ENCODE measurements around the gene HOXA6. TPM values are rescaled to one million over a fixed set of nuclear protein-coding genes. Genes with fewer than 3 reads are reported as not detected.

HOXA6 gene
- total RNA-seq, 2 donors from 2014 or later = 20.0 to 21.2 TPM

DNA sequence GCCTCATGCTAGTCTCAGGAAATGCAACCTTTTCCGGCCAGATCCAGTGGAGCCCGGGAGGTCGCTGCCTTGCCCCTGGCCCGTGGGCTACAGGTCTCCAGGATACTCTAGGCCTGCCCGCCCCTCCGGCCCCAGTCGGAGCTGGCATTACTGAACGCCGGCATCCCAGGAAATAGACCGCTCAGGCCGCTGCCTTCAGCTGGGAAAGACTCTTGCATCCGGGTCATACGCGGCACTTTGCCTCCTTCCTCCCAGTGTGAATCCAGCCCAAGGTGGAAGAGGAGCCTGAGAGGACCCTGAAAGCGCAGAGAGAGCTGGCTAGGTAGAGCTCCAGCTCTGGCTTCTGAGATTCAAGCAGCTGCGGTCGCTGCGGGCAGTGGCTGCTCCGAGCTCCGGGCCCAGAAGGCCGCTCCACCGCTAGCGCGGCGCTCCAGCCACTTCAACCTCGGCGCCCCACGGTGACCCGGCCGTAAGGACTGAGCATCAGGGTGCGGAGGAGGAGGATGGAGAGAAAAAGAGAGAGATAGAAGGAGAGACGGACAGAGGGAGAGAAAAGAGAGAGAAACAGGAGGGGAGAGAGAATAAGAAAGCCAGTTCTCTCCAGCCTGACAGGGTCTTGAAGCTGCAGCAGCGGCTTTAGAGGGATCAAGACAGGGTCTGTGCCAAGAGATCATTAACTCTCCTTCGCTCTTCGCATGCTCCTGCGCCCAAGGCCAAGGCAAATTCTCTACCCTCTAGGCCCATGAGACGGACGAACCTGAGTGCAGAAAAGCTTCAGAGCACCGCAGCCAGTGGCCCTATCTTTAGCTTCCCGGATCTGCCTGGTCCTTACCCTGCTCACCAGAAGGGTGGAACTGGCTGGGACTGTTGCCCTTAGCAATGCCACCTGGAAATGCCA lies 28.3 kb upstream of the HOXA6 start:
- DNase-seq (peak; percentile 29 to 46), ATAC-seq (peak; percentile 7)
- intact Hi-C loops (cut with DNase I, micrococcal nuclease) = loop anchor here in 1 of 2 donors (10.0 kb wide), 1 partner anchor 1321 kb away; no protein-coding TSS in a partner anchor

DNA sequence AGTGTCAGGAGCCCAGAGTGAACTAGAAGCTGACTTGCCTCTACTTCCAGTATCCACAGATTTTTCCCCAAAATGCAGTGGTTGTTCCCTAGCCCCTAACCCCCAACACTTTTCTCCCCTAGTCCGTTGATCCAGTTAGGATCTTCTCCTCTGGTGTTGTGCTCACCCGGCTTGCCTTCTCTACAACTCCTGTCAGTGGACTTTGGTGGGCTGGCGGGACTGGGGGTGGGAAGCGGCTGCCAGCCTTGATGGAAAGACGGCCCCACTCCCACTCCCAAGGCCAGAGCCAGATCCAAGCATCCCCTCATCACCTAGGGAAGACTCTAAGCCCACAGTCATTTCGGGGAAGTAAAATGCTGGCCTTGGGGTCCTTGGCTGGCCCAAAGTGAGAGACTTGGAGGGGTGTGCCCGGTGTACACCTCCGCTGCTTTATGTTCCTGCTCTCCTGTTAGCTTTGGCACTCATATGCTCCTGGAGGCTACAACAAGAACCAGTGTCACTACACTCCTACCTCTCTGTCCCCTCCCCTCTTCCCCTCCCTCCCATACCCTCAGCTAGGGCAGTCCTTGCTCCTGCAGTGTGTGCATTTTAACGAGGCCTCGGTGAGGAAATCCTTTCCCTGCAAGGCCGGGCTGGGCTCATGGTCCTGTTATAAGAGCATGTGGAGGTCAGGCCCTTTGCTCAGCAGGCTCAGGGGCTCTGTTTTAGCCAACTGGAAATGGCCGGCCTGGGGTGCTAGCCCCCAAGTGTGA lies 27.5 kb upstream of the HOXA6 start:
- intact Hi-C loops (cut with DNase I, micrococcal nuclease) = loop anchor here in 1 of 2 donors (10.0 kb wide), 1 partner anchor 1320 kb away; no protein-coding TSS in a partner anchor
- ATAC-seq (peak; percentile 60), DNase-seq (peak; percentile 80 to 91)

DNA sequence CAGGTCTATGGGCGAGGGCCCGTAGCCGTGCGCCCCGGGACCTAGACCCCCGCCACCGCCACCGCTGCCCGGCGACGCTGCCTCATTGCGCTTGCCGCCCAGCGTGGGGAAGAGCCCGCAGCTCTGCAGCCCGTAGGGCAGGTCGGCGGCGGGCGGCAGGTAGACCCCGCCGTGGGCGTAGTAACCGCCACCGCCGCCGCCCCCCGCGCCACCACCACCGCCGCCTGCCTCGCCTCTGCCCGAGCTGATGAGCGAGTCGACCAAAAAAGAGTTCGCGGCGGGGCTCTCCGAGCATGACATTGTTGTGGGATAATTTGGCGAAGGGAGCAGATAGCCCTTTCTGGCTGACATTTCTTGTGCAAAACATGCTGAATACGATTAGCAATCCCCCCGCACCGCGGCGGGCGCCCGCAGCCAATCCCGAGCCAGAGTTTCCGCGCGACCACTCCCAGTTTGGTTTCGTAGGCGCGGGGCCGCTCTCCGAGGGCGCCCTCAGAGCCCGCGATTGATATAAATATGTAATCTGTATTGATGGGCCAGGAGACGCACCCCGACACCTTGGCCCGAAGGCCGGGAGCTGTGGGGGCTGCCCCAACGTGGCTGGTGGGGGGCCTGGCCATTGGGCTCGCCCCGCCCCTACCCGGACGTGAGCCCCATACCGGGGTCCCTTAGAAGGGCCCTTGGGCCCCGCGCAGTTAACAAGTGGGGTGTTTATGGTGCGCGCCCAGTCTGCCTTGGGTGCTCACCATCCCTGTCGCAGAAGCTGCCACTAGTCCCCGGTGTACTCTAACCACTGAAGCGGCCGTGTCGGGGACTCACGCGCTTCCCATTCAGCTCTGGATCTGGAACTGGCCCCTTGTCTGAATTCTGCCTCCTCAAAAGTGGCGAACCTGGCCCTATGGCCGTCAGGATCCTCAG lies 26.6 kb upstream of the HOXA6 start, which contains the start of gene HOXA10:
TSS of gene HOXA10 (minus strand) at position 365 of the 918 bp plus-strand sequence. CDS start at position 351, 14 bp downstream.
- DNase-seq (peak; percentile 74 to 80), ATAC-seq (peak; percentile 22)
- intact Hi-C loops (cut with DNase I, micrococcal nuclease) = loop anchor here in 1 of 2 donors (10.0 kb wide), 1 partner anchor 1319 kb away; no protein-coding TSS in a partner anchor

DNA sequence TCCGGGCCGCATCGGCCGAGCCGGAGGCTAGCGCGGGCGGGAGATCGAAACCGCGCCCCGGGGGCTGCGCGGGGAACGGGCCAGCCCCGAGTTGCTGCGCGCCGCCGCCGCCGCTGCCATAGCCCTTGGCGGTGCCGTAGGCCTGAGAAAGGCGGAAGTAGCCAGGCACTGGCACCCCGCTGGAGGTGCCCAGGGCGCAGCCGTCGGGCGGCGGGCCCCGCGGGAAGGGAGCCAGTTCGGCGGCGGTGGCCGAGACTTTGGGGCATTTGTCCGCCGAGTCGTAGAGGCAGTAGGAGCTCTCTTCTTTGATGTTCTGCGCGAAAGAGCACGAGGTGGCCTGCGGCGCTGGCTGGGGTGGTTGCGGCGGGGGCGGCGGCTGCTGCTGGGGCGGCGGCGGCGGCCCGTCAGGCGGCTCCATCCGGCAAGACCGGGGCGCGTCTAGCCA lies 26.0 kb upstream of the HOXA6 start:
- ATAC-seq (peak; percentile 11), DNase-seq (peak; percentile 37 to 59)
- intact Hi-C loops (cut with DNase I, micrococcal nuclease) = loop anchor here in 1 of 2 donors (10.0 kb wide), 1 partner anchor 1319 kb away; no protein-coding TSS in a partner anchor

DNA sequence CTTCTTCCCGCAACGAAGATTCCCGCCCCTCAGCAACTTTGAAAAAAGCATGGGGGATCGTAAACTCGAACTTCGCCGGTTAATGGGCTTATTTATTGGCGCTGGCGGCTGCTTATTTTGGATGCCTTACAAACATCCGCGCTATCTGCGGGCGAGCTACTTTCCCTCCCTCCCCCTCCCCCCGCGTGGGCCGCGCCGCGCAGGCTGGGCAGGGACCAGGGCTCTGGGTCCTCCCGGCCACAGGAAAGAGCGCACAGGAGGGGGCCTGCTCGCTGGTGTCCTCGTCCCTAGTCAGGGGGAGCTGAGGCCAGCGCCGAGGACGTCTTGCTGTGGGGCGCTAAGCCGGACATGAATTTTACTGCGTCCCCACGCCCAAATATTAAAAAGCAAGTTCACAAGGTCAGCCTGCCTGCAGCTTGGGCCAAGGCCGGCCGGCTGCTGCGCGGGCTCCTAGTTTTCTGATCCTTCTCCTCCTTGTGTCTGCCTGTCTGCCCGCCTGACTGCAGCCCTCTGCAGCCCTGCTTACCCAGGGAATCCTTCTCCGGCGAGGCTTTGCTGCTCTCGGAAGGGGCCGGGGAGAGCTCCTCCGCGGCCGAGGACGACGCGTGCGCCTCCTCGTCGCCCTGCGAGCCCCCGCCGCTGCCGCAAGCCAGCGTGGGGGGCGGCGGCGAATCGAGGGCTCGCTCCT lies 25.4 kb upstream of the HOXA6 start:
- ATAC-seq (peak; percentile 22), DNase-seq (peak; percentile 85 to 88)
- intact Hi-C loops (cut with DNase I, micrococcal nuclease) = loop anchor here in 1 of 2 donors (10.0 kb wide), 1 partner anchor 1318 kb away; no protein-coding TSS in a partner anchor

DNA sequence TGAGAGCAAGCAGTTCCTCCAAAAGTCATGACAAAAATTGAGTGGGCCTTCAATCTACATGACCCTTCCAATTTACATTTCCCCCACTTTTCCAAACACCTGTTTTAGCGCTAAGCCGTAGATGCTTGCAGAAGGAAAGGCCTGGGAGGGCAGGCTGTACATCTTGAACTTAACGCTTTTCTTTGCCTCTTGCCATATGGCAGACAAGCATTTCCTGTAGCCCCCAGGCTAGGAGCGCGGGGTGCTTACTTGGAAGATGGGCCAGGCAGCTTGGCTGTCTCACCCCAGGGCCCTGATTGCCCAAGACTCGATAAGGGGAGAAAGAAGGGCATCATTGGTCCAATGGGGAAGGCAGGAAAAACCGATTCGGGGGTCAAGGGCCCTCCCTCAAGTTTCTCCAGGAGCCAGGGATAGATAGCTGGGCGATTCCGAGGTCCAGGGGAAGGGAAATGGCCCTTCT lies 24.8 kb upstream of the HOXA6 start:
- intact Hi-C loops (cut with DNase I, micrococcal nuclease) = loop anchor here in 1 of 2 donors (10.0 kb wide), 1 partner anchor 1318 kb away; no protein-coding TSS in a partner anchor

DNA sequence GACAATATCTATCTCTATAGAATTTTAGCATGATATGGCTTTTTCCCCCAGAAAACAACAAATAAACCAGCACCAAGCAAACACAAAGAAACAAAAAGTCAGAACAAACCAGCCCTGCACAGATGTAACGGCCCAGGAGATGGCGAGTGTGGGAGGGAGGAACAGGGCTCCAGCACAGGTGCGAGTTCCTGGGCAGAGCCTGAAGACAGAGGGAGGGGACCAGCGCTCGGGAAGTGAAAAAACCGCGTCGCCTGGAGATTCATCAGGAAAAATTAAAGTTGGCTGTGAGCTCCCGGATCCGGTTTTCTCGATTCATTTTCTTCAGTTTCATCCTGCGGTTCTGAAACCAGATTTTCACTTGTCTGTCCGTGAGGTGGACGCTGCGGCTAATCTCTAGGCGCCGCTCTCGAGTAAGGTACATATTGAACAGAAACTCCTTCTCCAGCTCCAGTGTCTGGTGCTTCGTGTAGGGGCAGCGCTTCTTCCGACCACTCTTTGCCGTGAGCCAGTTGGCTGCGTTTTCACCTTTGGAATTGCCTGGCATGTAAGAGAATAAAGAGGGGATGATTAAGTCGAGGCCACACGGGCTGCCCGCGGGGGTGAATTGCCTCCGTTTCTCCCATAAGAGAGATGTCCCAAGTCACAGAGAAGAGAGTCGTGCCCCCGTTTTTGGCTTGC lies 24.2 kb upstream of the HOXA6 start:
- ATAC-seq (no peak), DNase-seq (peak; percentile 30 to 53)
- intact Hi-C loops (cut with DNase I, micrococcal nuclease) = loop anchor here in 1 of 2 donors (10.0 kb wide), 1 partner anchor 1317 kb away; no protein-coding TSS in a partner anchor

More for the DNA sequence above, 24.8 kb upstream of the HOXA6 start:
- peak; percentile 33 to 37 for DNase-seq
- no peak for ATAC-seq

DNA sequence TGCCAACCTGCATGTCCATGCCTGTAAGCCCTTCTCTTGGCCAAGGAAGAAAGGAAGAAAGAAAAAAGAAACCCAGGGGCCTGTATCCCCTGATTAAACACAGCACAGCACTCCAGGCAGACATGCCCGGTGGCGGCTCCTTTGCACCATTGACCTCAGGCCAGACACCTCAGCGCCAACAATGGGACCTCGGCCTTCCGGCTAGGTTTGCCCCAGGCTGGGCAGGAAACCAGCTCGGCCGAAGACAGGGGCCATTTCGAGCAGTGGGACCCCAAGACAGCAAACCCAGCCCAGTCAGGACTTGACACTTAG lies 23.7 kb upstream of the HOXA6 start:
- intact Hi-C loops (cut with DNase I, micrococcal nuclease) = loop anchor here in 1 of 2 donors (10.0 kb wide), 1 partner anchor 1316 kb away; no protein-coding TSS in a partner anchor
- no peak for ATAC-seq

DNA sequence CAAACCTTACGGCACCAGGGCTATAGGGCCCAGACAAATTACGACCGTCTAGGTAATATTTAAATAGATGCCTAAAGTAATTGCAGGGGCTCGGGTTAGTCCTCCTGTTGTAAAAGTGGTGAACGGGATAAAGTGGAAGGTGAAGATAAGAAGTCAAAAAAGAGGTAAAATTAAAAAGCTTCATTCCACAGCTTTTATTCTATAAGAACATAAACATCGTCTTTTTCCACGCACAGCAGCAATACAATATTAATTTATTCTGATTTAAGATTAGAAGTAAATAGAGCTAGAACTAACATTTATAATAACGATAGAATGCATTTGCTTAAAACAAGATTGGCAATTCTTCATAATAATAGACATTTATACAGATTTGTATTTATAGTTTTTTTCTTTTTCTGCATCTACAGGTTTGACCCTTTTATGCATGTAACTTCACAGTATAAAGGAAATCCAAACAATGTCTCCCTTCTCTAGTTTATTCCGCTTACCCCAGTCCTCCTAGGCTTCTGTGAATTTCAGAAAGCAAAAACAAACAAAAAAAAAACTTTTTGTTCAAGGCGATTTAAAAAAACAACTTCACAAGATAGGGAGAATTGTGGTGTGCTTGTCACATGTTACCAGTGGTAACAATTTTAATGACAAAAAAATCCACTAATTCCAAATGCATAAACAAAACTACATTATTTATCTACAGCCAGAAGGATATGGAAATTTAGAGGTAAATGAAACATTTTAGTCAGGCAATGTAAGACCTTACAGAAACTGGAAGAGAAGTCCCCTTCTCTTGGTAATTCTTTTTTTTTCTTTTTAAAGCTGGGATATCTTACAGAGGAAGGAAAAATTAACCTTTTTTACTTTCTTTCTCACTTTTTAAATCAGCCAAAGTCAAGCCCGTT lies 23.1 kb upstream of the HOXA6 start:
- no peak for ATAC-seq
- intact Hi-C loops (cut with DNase I, micrococcal nuclease) = loop anchor here in 1 of 2 donors (10.0 kb wide), 1 partner anchor 1316 kb away; no protein-coding TSS in a partner anchor
- DNase-seq = no peak

More for the DNA sequence above, 23.7 kb upstream of the HOXA6 start:
- DNase-seq = peak; percentile 46 to 57

DNA sequence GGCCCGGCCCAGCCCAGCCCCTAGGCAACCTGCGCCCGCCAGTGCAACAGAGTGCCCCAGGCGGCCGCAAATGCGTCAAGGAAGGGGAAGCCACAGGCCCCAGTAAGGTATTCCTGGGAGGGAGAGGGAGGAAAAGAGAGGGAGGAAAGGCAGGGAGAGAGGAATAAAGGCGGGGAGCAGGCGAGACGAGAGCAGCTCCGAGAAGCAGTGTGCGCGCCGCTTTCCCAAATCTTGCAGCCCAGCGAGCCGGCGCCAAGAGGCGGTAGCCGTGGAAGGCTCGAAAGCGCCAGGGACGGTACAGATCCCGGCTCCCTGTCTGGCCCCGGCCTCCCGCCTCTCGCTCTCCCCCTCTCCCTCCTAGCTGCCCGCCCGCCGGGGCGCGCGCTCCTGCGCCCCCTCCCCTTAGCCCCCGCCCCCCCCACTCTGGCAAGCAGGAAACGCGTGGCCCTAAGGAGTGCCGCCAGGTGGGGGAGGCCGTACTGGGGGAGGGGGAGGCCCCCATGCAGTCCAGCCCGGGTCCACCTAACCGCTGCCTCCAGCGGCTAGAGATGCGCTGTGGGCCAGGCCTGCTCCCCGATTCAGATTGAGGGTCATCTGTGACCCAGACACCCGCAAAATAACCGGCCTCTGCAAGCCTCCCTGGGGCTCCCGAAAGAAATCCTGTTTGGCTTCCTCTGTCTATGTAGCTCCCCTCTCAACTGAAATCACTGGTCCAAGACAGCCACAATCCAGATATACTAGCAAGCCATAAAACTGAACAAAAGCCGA lies 22.3 kb upstream of the HOXA6 start:
- intact Hi-C loops (cut with DNase I, micrococcal nuclease) = loop anchor here in 1 of 2 donors (10.0 kb wide), 1 partner anchor 1315 kb away; no protein-coding TSS in a partner anchor
- ATAC-seq = peak; percentile 1
- peak; percentile 51 for DNase-seq

DNA sequence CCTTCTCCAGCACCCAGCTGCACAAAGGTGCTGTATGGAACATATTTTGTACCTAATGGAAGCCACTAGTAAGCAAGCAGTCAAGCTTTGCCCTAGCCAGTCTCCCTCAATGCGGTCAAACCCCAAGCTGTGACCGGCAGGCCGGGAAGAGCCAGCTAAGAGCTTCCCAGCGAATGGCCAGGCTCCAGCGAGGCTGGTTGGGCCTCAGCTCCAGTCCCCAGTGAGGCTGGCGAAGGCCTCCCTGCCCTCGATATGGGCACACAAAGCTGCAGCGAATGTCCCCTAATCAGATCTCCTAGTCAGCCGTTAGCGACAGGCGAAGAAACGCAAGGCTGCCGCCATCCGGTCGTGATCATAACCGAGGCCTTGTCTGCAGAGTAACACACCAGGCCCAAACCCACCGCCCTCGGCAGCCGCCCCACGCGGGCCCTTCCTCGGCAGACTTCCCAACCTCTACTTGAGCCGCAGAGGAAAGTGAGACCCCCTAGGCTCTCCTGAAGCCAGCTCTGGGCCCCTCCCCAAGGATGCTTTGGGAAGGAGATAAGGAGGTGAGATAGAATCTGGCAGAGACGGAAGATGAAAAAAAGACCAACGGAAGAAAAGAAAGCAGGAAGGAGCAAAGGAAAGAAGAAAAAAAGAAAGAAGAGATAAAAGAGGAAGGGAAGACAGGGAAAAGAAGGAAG lies 20.8 kb upstream of the HOXA6 start:
- intact Hi-C loops (cut with DNase I, micrococcal nuclease) = no loop called here
- ATAC-seq (peak; percentile 22), DNase-seq (peak; percentile 72 to 80)

DNA sequence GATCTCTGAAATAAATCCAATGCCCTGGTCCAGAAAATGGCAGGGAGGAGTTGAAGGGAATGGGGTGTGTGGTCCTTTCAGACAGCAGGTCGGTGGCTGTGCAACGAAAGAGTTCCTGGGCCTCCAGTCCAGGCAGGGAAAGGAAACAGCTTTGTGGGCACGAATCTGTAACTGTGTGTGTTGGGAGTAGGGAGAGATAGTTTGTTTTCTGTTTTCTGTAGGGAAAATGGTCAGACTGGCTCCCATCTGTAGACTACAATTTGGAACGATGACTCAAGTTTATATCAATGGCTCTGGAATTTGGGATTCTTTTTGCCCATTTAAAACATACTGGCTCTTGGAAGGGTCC lies 20.3 kb upstream of the HOXA6 start:
- ATAC-seq = no peak
- DNase-seq = no peak
- intact Hi-C loops (cut with DNase I, micrococcal nuclease) = no loop called here

DNA sequence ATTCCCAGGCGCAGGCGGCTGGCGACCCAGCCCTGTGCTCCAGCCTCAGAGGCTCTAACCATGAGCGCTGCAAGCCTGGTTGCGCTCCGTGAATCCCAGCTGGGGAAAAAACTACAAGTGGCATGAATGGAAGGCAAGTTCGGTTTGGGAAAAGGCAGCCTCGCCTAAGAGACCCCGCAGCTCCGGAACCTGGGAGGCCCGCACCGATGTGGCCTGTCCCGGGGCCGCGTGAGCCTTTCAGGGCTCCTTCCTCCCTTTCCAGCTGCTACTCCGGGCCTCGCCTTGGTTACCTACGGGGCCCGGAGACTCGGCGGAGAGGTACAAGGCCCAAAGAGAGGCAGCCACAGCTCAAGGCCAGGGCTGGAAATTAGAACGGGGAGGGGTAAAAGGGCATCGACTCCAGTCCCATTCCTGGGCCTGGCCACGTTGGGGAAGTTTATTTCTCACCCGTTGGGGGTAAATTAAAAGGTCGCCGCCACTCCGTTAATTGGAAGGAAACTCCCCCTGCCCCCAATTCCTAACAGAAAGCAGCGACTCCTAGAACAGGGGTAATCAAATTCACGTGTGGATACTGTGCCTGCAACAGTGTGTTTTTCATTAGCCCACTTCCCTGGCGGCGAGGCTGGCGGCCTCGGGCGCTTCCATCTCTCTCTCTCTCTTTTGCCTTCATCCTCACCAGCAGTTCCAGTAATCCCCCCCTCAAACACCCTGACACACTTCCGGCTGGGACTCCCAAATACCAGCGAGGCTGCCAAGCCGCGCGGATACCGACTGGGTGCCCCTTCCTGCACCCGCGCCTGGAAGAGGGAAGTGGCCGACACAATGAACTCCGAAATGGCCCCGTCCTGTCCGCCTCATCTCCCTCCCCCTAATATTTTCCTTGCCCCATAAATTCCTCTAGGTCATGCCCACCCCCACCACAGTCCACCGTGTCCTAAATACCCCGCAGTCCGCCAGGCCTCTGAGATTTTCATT lies 19.2 kb upstream of the HOXA6 start:
- DNase-seq (peak in 1 of 2 donors; percentile 49), ATAC-seq (no peak)
- intact Hi-C loops (cut with DNase I, micrococcal nuclease) = no loop called here
